Breast epithelium (tissue), 4 donors: ENCODE data around the gene FOXK1. TPM values are rescaled to one million over a fixed set of nuclear protein-coding genes. Genes with fewer than 3 reads are reported as not detected.

Source experiments
- DNase-seq, 2 donors: peaks; one replicate each; pipeline ENCODE4 v3.0.0-alpha.2; 2019; ENCODE audit warnings: low spot score in 2 of 2
- H3K27ac ChIP-seq, 2 donors: fragments of 200-600 bp; sonication (generic) in 1 of 2; one replicate each; pipeline ENCODE4 v1.5.1; 2016 to 2019; ENCODE audit warnings: mild to moderate bottlenecking in 1 of 2
- H3K27me3 ChIP-seq, 2 donors: fragments of 200-600 bp; sonication (generic) in 1 of 2; one replicate each; pipeline versions ENCODE4 v1.5.1 to v1.6.0; 2017 to 2019; ENCODE audit warnings: control low read depth in 1 of 2, mild to moderate bottlenecking in 1 of 2
- H3K36me3 ChIP-seq: fragments of 200-600 bp; one replicate; pipeline ENCODE4 v1.5.1; 2019
- H3K4me1 ChIP-seq, 2 donors: fragments of 200-600 bp; sonication (generic); one replicate each; pipeline ENCODE4 v1.5.1; 2016 to 2019; ENCODE audit warnings: control low read depth in 1 of 2
- H3K4me3 ChIP-seq, 3 donors: fragments of 200-600 bp; sonication (generic); 1 replicate in 2 of 3; 2 replicates in 1 of 3; pipeline ENCODE4 v1.5.1; 2016 to 2019; ENCODE audit warnings: mild to moderate bottlenecking in 3 of 3, moderate library complexity in 2 of 3
- H3K9me3 ChIP-seq, 2 donors: fragments of 200-600 bp; sonication (generic) in 1 of 2; one replicate each; pipeline ENCODE4 v1.5.1; 2016 to 2019; ENCODE audit warnings: control low read depth in 1 of 2
- CTCF ChIP-seq, 3 donors: fragments of 450-650 bp; IDR thresholded peaks; one replicate each; pipeline ENCODE4 v1.5.1; 2016 to 2017; ENCODE audit warnings: antibody characterized with exemption in 3 of 3, mild to moderate bottlenecking in 3 of 3, moderate library complexity in 3 of 3
- POLR2A ChIP-seq: fragments of 450-650 bp; IDR thresholded peaks from one replicate; pipeline ENCODE4 v1.6.1; 2016; ENCODE audit warnings: antibody characterized with exemption, mild to moderate bottlenecking, moderate library complexity
- POLR2AphosphoS5 ChIP-seq, 3 donors: sonication (generic); formaldehyde crosslinking; IDR thresholded peaks; one replicate each; pipeline ENCODE4 v1.6.1; 2017; ENCODE audit warnings: antibody characterized with exemption in 3 of 3
- intact Hi-C: fragments of 100-400 bp; cut with DNase I; formaldehyde crosslinking; loops from one replicate; pipeline ENCODE4 v1.15.1; 2023; ENCODE audit warnings: low total_unique reads
- total RNA-seq, 3 donors: library from RNA; depleted of rRNA; stranded (reverse); fragments of >200 nt; gene quantifications; one replicate each; pipeline ENCODE4 v1.1.0, GENCODE V29; 2016

The FOXK1 gene
- total RNA-seq, 3 donors from 2014 or later, result 11.7 to 16.5 (median 15.7) TPM

- Histone ChIP-seq H3K4me3 (no peak overlapping the region), H3K36me3 (no peaks in the 10 kb centered on the region), H3K27ac (peak overlapping the region in 1 of 2 donors; percentile 58), H3K9me3 (no peaks in the 10 kb centered on the region), H3K4me1 (no peaks in the 10 kb centered on the region), H3K27me3 (no peaks in the 10 kb centered on the region)
- intact Hi-C loops, result loop anchor here (1.0 kb wide), 1 partner anchor 18 kb away; no protein-coding TSS in a partner anchor
- TF ChIP-seq CTCF (IDR thresholded peaks at IDR 0.05), result no peak
- no peak for TF ChIP-seq POLR2AphosphoS5 (IDR thresholded peaks at IDR 0.05)
- TF ChIP-seq POLR2A, result no peak
- DNase-seq, result no peak
These were observed 125.5 kb downstream of the FOXK1 start for GRCh38 chr7:4807598-4808016.

- no peak for DNase-seq
- Histone ChIP-seq H3K36me3 (no peaks in the 10 kb centered on the region), H3K27me3 (no peaks in the 10 kb centered on the region), H3K4me3 (no peak overlapping the region), H3K4me1 (no peaks in the 10 kb centered on the region), H3K27ac (no peak overlapping the region), H3K9me3 (no peaks in the 10 kb centered on the region)
- intact Hi-C loops, result loop anchor here (1.0 kb wide), 1 partner anchor 17 kb away; no protein-coding TSS in a partner anchor
- TF ChIP-seq POLR2AphosphoS5 (IDR thresholded peaks at IDR 0.05), result no peak
- no peak for TF ChIP-seq CTCF (IDR thresholded peaks at IDR 0.05)
- no peak for TF ChIP-seq POLR2A
These were observed 125.9 kb downstream of the FOXK1 start for GRCh38 chr7:4808026-4808425.

DNA sequence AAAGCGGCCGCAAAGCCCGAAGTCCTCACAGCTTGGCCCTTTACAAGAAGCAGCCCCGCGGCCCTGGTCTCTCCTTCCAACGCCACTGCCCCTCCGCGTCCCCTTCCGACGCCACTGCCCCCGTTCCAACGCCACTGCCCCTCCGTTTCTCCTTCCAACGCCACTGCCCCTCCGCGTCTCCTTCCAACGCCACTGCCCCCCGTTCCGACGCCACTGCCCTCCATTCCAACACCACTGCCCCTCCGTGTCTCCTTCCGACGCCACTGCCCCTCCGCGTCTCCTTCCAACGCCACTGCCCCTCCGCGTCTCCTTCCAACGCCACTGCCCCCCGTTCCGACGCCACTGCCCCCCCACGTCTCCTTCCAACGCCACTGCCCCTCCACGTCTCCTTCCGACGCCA lies 126.5 kb downstream of the FOXK1 start:
- Histone ChIP-seq H3K36me3 (no peaks in the 10 kb centered on the region), H3K4me1 (no peaks in the 10 kb centered on the region), H3K27ac (peak overlapping the region in 1 of 2 donors; percentile 12), H3K27me3 (no peaks in the 10 kb centered on the region), H3K4me3 (peak overlapping the region in 1 of 3 donors; percentile 57), H3K9me3 (no peaks in the 10 kb centered on the region)
- TF ChIP-seq POLR2AphosphoS5 (IDR thresholded peaks at IDR 0.05) (no peak), POLR2A (no peak), CTCF (IDR thresholded peaks at IDR 0.05) (no peak)
- DNase-seq, result no peak
- intact Hi-C loops, result loop anchor here (1.0 kb wide), 1 partner anchor 17 kb away; no protein-coding TSS in a partner anchor

DNA sequence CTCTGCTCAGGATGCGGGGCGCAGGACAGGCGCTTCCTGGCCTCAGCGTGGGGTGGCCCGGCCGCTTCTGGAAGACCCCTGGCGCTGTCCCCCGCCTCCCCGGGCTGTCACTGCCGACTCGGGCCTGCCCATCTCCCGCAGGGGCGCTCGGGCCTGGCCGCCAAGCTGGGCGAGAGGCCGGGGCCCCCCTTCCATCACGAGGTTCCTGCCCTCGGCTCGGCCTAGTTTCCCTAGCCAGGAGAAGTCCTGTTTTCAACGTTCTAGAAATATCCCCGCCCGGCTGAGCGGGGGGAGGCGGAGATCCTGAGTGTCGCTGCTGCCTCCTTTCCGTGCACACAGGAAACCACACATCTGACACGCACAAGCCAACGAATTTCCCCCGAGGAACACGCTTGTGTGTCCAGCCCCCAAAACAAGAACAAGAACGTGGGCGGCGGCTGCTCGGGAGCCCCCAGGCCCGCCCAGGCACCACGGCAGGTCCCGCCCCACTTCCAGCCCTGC lies 127.0 kb downstream of the FOXK1 start:
- Histone ChIP-seq H3K27ac (peak overlapping the region in 1 of 2 donors; percentile 77), H3K9me3 (no peaks in the 10 kb centered on the region), H3K36me3 (no peaks in the 10 kb centered on the region), H3K4me3 (peak overlapping the region in 2 of 3 donors; percentile 5 to 57), H3K4me1 (no peaks in the 10 kb centered on the region), H3K27me3 (no peaks in the 10 kb centered on the region)
- no peak for DNase-seq
- intact Hi-C loops, result no loop called here
- no peak for TF ChIP-seq CTCF (IDR thresholded peaks at IDR 0.05)

DNA sequence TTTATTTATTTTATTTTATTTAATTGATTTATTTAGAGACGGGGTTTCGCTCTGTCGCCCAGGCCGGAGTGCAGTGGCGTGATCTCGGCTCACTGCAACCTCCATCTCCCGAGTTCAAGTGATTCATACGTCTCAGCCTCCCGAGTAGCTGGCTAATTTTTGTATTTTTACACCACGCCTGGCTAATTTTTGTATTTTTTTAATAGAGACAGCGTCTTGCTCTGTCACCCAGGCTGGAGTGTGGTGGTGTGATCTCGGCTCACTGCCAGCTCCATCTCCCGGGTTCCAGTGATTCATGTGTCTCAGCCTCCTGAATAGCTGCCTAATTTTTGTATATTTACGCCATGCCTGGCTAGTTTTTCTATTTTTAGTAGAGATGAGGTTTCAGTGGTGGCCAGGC lies 127.6 kb downstream of the FOXK1 start:
- TF ChIP-seq CTCF (IDR thresholded peaks at IDR 0.05), result no peak
- no peak for TF ChIP-seq POLR2AphosphoS5 (IDR thresholded peaks at IDR 0.05)
- TF ChIP-seq POLR2A, result no peak
- peak overlapping the region in 1 of 3 donors; percentile 5 for H3K4me3 ChIP-seq
- no peaks in the 10 kb centered on the region for H3K36me3 ChIP-seq
- no peaks in the 10 kb centered on the region for H3K27me3 ChIP-seq
- H3K4me1 ChIP-seq, result no peaks in the 10 kb centered on the region
- intact Hi-C loops, result no loop called here
- no peak for DNase-seq
- H3K9me3 ChIP-seq, result no peaks in the 10 kb centered on the region
- no peak overlapping the region for H3K27ac ChIP-seq
